K562 (cell line): Measurements from ENCODE around the gene C2CD2L. TPM values are rescaled to one million over a fixed set of nuclear protein-coding genes. Genes with fewer than 3 reads are reported as not detected.

ENCODE experiments used
- BCOR ChIP-seq: fragments of 450-650 bp; IDR thresholded peaks from 2 replicates; pipeline ENCODE4 v1.6.1; 2016
- BRD4 ChIP-seq: fragments of 200-600 bp; sonication (generic); IDR thresholded peaks from 2 replicates; pipeline ENCODE4 v1.6.1; 2017; ENCODE audit warnings: inconsistent platforms
- CCAR2 ChIP-seq: fragments of 200-400 bp; formaldehyde crosslinking; IDR thresholded peaks from 2 replicates; pipeline ENCODE4 v1.6.1; 2017; ENCODE audit warnings: mild to moderate bottlenecking, low read depth, low read length
- CTBP1 ChIP-seq: fragments of 450-650 bp; IDR thresholded peaks from 2 replicates; pipeline ENCODE4 v1.6.1; 2016; ENCODE audit warnings: borderline replicate concordance
- DPF2 ChIP-seq: fragments of 450-650 bp; IDR thresholded peaks from 2 replicates; pipeline ENCODE4 v1.6.1; 2016
- EP400 ChIP-seq: fragments of 450-650 bp; IDR thresholded peaks from 2 replicates; pipeline ENCODE4 v1.6.1; 2017; ENCODE audit warnings: antibody characterized with exemption, mild to moderate bottlenecking, moderate library complexity
- GABPB1 ChIP-seq: sonication (generic); formaldehyde crosslinking; IDR thresholded peaks from 2 replicates; pipeline ENCODE4 v1.8.0; 2022; ENCODE audit warnings: mild to moderate bottlenecking, missing genetic modification reagents
- HCFC1 ChIP-seq: IDR thresholded peaks from 2 replicates; pipeline ENCODE4 v1.6.1; 2012; ENCODE audit warnings: low read depth, low read length, improper control_type of control experiment
- HDAC1 ChIP-seq, 2 experiments: fragments of 450-650 bp; IDR thresholded peaks; 2 replicates each; pipeline ENCODE4 v1.6.1; 2016 to 2017; ENCODE audit warnings: inconsistent platforms in 1 of 2, mild to moderate bottlenecking in 1 of 2, moderate library complexity in 1 of 2
- HOXB6 ChIP-seq: fragments of 250-450 bp; sonication (Bioruptor Pico); IDR thresholded peaks from 2 replicates; pipeline ENCODE4 v1.5.1; 2022; ENCODE audit warnings: mild to moderate bottlenecking, borderline replicate concordance
- RAD21 ChIP-seq, 2 experiments: fragments of 250-450 bp in 1 of 2; fragments of 450-650 bp in 1 of 2; sonication (Bioruptor Pico) in 1 of 2; formaldehyde crosslinking in 1 of 2; IDR thresholded peaks in 1 of 2; conservative IDR thresholded peaks in 1 of 2; 2 replicates each; pipeline versions ENCODE4 v1.4.0 to v1.8.0; 2020 to 2022; ENCODE audit warnings: mild to moderate bottlenecking in 2 of 2, moderate library complexity in 1 of 2
- TAF1 ChIP-seq: IDR thresholded peaks from 2 replicates; pipeline ENCODE4 v1.6.1; 2011; ENCODE audit warnings: mild to moderate bottlenecking, low read length, moderate library complexity; ENCODE audit not compliant: insufficient read depth, control insufficient read depth, severe bottlenecking; ENCODE audit errors: extremely low read depth
- ZFP36 ChIP-seq: fragments of 150-350 bp; IDR thresholded peaks from 2 replicates; pipeline ENCODE4 v1.6.1; 2018; ENCODE audit warnings: low read length, low read depth; ENCODE audit not compliant: partially characterized antibody
- ZNF699 ChIP-seq: fragments of 250-450 bp; sonication (Bioruptor Pico); IDR thresholded peaks from 2 replicates; pipeline ENCODE4 v1.8.0; 2021; ENCODE audit warnings: mild to moderate bottlenecking, moderate library complexity; ENCODE audit not compliant: insufficient replicate concordance
- polyA plus RNA-seq, 8 experiments: library from polyadenylated mRNA; depleted of rRNA in 4 of 8; stranded (reverse) in 5 of 8; unstranded in 3 of 8; fragments of >200 nt; fragmentation: Nextera tagmentation in 2 of 8; fragmentation: Illumina TruSeq in 1 of 8; extraction: Ambion mirVana in 2 of 8; extraction: Trizol in 1 of 8; gene quantifications; 2 replicates each; pipeline versions ENCODE4 v1.2.1 to v1.2.3, GENCODE V29; 2011 to 2014; ENCODE audit warnings: inconsistent platforms in 1 of 8, missing spikeins in 1 of 8
- total RNA-seq, 7 experiments: library from RNA; depleted of rRNA in 6 of 7; stranded (reverse); fragments of >200 nt in 6 of 7; fragmentation: Illumina TruSeq in 2 of 7; extraction: Trizol in 2 of 7; gene quantifications; 2 replicates each; pipeline versions ENCODE4 v1.2.1 to v1.2.3, GENCODE V29; 2011 to 2021; ENCODE audit warnings: low replicate concordance in 1 of 7
- TF ChIP-seq, protein P1 (sequence below), 2 experiments: fragments of 450-650 bp; conservative IDR thresholded peaks; 2 replicates each; pipeline ENCODE4 v1.6.1; 2017; ENCODE audit warnings: mild to moderate bottlenecking in 2 of 2, moderate library complexity in 2 of 2
- TF ChIP-seq, protein P2 (sequence below), 2 experiments: fragments of 450-650 bp; formaldehyde crosslinking in 1 of 2; IDR thresholded peaks; 2 replicates each; pipeline versions ENCODE4 v1.4.0 to v1.6.1; 2014 to 2020; ENCODE audit warnings: mild to moderate bottlenecking in 2 of 2, borderline replicate concordance in 1 of 2, low read depth in 1 of 2
- TF ChIP-seq, protein P3 (sequence below), 3 experiments: IDR thresholded peaks in 2 of 3; conservative IDR thresholded peaks in 1 of 3; 2 replicates each; pipeline ENCODE4 v1.5.1; 2011 to 2012; ENCODE audit warnings: low read length in 3 of 3, mild to moderate bottlenecking in 3 of 3, control low read depth in 2 of 3, improper control_type of control experiment in 1 of 3, inconsistent platforms in 1 of 3, low read depth in 1 of 3, mixed read lengths in 1 of 3, moderate library complexity in 1 of 3; ENCODE audit not compliant: insufficient read depth in 2 of 3

The C2CD2L gene
- total and polyA plus RNA-seq, 9 of the 15 experiments (the other 6 are each of a cell fraction or from before 2014, with no cell fraction given), result 0.66 to 41.2 (median 14.8) TPM

DNA sequence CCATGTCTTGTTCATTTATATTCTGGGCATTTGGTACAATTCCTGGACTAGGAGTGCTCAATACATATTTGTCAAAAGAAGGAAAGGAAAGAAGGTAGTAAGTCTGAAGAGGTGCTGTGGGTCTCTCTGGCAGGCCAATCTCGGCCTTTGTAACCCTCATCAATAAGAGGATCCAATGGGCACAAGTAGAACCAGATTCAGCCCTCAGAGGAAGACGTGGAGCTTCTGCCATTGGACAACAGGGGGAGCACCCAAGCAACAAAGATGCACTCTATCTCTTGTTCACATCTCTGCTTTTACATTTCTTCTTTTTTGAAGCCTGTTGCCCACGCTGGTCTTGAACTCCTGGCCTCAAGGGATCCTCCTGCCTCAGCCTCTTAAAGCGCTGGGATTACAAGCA lies 41.8 kb upstream of the C2CD2L start (continued):
- TF ChIP-seq HCFC1, result no peak
- TF ChIP-seq ZFP36, result peak; percentile 57
- peak; percentile 36; the same call in 1 of the 2 replicates for TF ChIP-seq EP400
- peak; percentile 33; the same call in 1 of the 2 replicates for TF ChIP-seq CTBP1
- TF ChIP-seq, protein P1, sequence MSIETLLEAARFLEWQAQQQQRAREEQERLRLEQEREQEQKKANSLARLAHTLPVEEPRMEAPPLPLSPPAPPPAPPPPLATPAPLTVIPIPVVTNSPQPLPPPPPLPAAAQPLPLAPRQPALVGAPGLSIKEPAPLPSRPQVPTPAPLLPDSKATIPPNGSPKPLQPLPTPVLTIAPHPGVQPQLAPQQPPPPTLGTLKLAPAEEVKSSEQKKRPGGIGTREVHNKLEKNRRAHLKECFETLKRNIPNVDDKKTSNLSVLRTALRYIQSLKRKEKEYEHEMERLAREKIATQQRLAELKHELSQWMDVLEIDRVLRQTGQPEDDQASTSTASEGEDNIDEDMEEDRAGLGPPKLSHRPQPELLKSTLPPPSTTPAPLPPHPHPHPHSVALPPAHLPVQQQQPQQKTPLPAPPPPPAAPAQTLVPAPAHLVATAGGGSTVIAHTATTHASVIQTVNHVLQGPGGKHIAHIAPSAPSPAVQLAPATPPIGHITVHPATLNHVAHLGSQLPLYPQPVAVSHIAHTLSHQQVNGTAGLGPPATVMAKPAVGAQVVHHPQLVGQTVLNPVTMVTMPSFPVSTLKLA (conservative IDR thresholded peaks at IDR 0.05), result peak in 1 of 2 experiments; percentile 33; a peak in 1 of 4 replicates
- TF ChIP-seq BRD4, result 0 out of 2 replicates have a peak, but pooled peaks have one; percentile 25
- peak; percentile 32; the same call in 1 of the 2 replicates for TF ChIP-seq BCOR
- TF ChIP-seq ZNF699 (CRISPR knock-in tag), result no peak
- TF ChIP-seq, protein P2, sequence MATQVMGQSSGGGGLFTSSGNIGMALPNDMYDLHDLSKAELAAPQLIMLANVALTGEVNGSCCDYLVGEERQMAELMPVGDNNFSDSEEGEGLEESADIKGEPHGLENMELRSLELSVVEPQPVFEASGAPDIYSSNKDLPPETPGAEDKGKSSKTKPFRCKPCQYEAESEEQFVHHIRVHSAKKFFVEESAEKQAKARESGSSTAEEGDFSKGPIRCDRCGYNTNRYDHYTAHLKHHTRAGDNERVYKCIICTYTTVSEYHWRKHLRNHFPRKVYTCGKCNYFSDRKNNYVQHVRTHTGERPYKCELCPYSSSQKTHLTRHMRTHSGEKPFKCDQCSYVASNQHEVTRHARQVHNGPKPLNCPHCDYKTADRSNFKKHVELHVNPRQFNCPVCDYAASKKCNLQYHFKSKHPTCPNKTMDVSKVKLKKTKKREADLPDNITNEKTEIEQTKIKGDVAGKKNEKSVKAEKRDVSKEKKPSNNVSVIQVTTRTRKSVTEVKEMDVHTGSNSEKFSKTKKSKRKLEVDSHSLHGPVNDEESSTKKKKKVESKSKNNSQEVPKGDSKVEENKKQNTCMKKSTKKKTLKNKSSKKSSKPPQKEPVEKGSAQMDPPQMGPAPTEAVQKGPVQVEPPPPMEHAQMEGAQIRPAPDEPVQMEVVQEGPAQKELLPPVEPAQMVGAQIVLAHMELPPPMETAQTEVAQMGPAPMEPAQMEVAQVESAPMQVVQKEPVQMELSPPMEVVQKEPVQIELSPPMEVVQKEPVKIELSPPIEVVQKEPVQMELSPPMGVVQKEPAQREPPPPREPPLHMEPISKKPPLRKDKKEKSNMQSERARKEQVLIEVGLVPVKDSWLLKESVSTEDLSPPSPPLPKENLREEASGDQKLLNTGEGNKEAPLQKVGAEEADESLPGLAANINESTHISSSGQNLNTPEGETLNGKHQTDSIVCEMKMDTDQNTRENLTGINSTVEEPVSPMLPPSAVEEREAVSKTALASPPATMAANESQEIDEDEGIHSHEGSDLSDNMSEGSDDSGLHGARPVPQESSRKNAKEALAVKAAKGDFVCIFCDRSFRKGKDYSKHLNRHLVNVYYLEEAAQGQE (IDR thresholded peaks at IDR 0.05; ENCODE audit: borderline replicate concordance), result peak; percentile 70; the same call in 1 of the 2 replicates
- TF ChIP-seq, protein P2 (CRISPR knock-in tag; IDR thresholded peaks at IDR 0.05; ENCODE audit: low read depth), result no peak
- TF ChIP-seq GABPB1, result peak; percentile 32; the same call in 1 of the 2 replicates
- TF ChIP-seq HOXB6 (CRISPR knock-in tag), result no peak
- no peak for TF ChIP-seq TAF1
- TF ChIP-seq, protein P3, sequence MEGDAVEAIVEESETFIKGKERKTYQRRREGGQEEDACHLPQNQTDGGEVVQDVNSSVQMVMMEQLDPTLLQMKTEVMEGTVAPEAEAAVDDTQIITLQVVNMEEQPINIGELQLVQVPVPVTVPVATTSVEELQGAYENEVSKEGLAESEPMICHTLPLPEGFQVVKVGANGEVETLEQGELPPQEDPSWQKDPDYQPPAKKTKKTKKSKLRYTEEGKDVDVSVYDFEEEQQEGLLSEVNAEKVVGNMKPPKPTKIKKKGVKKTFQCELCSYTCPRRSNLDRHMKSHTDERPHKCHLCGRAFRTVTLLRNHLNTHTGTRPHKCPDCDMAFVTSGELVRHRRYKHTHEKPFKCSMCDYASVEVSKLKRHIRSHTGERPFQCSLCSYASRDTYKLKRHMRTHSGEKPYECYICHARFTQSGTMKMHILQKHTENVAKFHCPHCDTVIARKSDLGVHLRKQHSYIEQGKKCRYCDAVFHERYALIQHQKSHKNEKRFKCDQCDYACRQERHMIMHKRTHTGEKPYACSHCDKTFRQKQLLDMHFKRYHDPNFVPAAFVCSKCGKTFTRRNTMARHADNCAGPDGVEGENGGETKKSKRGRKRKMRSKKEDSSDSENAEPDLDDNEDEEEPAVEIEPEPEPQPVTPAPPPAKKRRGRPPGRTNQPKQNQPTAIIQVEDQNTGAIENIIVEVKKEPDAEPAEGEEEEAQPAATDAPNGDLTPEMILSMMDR (IDR thresholded peaks at IDR 0.05 in 2 of 3, conservative IDR thresholded peaks at IDR 0.05 in 1 of 3; ENCODE audit: insufficient read depth in 2 of 3, low read depth in 1 of 3, low read length in 3 of 3), result peak; percentile 73 to 81 (median 80)
- TF ChIP-seq HDAC1 (IDR thresholded peaks at IDR 0.05), result peak in 1 of 2 experiments; percentile 22; a peak in 1 of 4 replicates
- peak; percentile 57 to 77 for TF ChIP-seq RAD21 (CRISPR knock-in tag; conservative IDR thresholded peaks at IDR 0.05 in 1 of 2, IDR thresholded peaks at IDR 0.05 in 1 of 2)
- no peak for TF ChIP-seq CCAR2
- peak; percentile 24; the same call in 1 of the 2 replicates for TF ChIP-seq DPF2
